Testis (tissue), 3 donors: ENCODE measurements around the gene RASAL2. TPM values are rescaled to one million over a fixed set of nuclear protein-coding genes. Genes with fewer than 3 reads are reported as not detected.

Experiments used
- DNase-seq: peaks from one replicate; pipeline ENCODE4 v3.0.0-alpha.2; 2019
- H3K27ac ChIP-seq, 2 donors: fragments of 200-600 bp; sonication (generic); one replicate each; pipeline ENCODE4 v1.5.1; 2019
- H3K27me3 ChIP-seq: fragments of 200-600 bp; sonication (generic); one replicate; pipeline ENCODE4 v1.5.1; 2019
- H3K36me3 ChIP-seq: fragments of 200-600 bp; sonication (generic); one replicate; pipeline ENCODE4 v1.5.1; 2017; ENCODE audit warnings: low read depth; ENCODE audit errors: missing control alignments
- H3K4me1 ChIP-seq: fragments of 200-600 bp; sonication (generic); one replicate; pipeline ENCODE4 v1.5.1; 2019
- H3K4me3 ChIP-seq, 2 donors: fragments of 200-600 bp; sonication (generic); one replicate each; pipeline ENCODE4 v1.5.1; 2017 to 2019
- H3K9me3 ChIP-seq: fragments of 200-600 bp; sonication (generic); one replicate; pipeline ENCODE4 v1.5.1; 2017
- CTCF ChIP-seq, 3 experiments: fragments of 450-650 bp in 2 of 3; fragments of 200-600 bp in 1 of 3; sonication (generic) in 1 of 3; IDR thresholded peaks; one replicate each; pipeline ENCODE4 v1.5.1; 2016 to 2019; ENCODE audit warnings: antibody characterized with exemption in 3 of 3, mild to moderate bottlenecking in 2 of 3, moderate library complexity in 1 of 3
- POLR2A ChIP-seq: fragments of 450-650 bp; IDR thresholded peaks from one replicate; pipeline ENCODE4 v1.6.1; 2017; ENCODE audit warnings: antibody characterized with exemption, mild to moderate bottlenecking, moderate library complexity
- WGBS, 2 donors: methylation state at CpG; one replicate each; pipeline ENCODE4 v1.1.5; 2018; 5-methylcytosine and 5-hydroxymethylcytosine counted together
- intact Hi-C: fragments of 100-400 bp; cut with DNase I; formaldehyde crosslinking; loops from one replicate; pipeline ENCODE4 v1.15.1; 2023; ENCODE audit warnings: low total_unique reads
- polyA plus RNA-seq: library from polyadenylated mRNA; stranded (reverse); fragments of 350-450 nt; fragmentation: Illumina TruSeq; extraction: RNeasy Lipid Tissue Mini Kit (QIAGEN cat#74804); gene quantifications from one replicate; pipeline ENCODE4 v1.2.3, GENCODE V29; 2014; ENCODE audit warnings: low read depth, low replicate concordance; ENCODE audit not compliant: insufficient read depth
- total RNA-seq, 2 donors: library from RNA; depleted of rRNA; stranded (reverse); fragments of >200 nt; gene quantifications; one replicate each; pipeline ENCODE4 v1.2.3, GENCODE V29; 2016

Gene RASAL2
- total and polyA plus RNA-seq, 3 donors from 2014 or later: 25.9 to 41.7 (median 39.6) TPM

GRCh38 chr1:178510155-178510554 is 416.3 kb downstream of the RASAL2 start:
- no peak overlapping the region for H3K4me3 ChIP-seq
- H3K9me3 ChIP-seq: no peaks in the 10 kb centered on the region
- no peak overlapping the region for H3K27ac ChIP-seq
- 90 to 94% methylated on average over 4 of the region's 4 CpGs for WGBS, 2 donors
- peaks cover 3% of the 10 kb centered on the region for H3K4me1 ChIP-seq
- TF ChIP-seq CTCF (IDR thresholded peaks at IDR 0.05) (no peak), POLR2A (no peak)
- no peak for DNase-seq
- H3K27me3 ChIP-seq: no peaks in the 10 kb centered on the region
- intact Hi-C loops: no loop called here
- H3K36me3 ChIP-seq: no peaks in the 10 kb centered on the region

- TF ChIP-seq CTCF (IDR thresholded peaks at IDR 0.05): no peak
- no peak for TF ChIP-seq POLR2A
- no peak for DNase-seq
- Histone ChIP-seq H3K27me3 (no peaks in the 10 kb centered on the region), H3K4me3 (no peak within 1 kb of the TSS), H3K27ac (no peak within 1 kb of the TSS), H3K9me3 (no peaks in the 10 kb centered on the region), H3K4me1 (peaks cover 3% of the 10 kb centered on the region), H3K36me3 (no peaks in the 10 kb centered on the region)
- intact Hi-C loops: no loop called here
- 82 to 97% methylated on average over 13 to 19 of the region's 19 CpGs for WGBS, 2 donors
Measured at GRCh38 chr1:178512566-178513277, 418.8 kb downstream of the RASAL2 start, which contains the start of gene TEX35. TEX35 (plus strand) TSS chr1:178513109; CDS start chr1:178513189, 80 bp downstream.

- Histone ChIP-seq H3K27me3 (no peaks in the 10 kb centered on the region), H3K4me3 (no peak overlapping the region), H3K27ac (no peak overlapping the region), H3K9me3 (no peaks in the 10 kb centered on the region), H3K36me3 (no peaks in the 10 kb centered on the region), H3K4me1 (peaks cover 3% of the 10 kb centered on the region)
- TF ChIP-seq CTCF (IDR thresholded peaks at IDR 0.05) (no peak), POLR2A (no peak)
- DNase-seq: no peak
- WGBS, 2 donors: 70 to 74% methylated on average over 7 to 14 of the region's 14 CpGs
- intact Hi-C loops: no loop called here
Measured at GRCh38 chr1:178513278-178513983, 419.5 kb downstream of the RASAL2 start.

- no peak overlapping the region for H3K4me3 ChIP-seq
- no peaks in the 10 kb centered on the region for H3K36me3 ChIP-seq
- H3K27ac ChIP-seq: no peak overlapping the region
- WGBS, 2 donors: 97 to 98% methylated on average over 4 of the region's 4 CpGs
- H3K27me3 ChIP-seq: no peaks in the 10 kb centered on the region
- H3K9me3 ChIP-seq: no peaks in the 10 kb centered on the region
- no peak for DNase-seq
- intact Hi-C loops: no loop called here
- TF ChIP-seq POLR2A (no peak), CTCF (IDR thresholded peaks at IDR 0.05) (no peak)
- no peaks in the 10 kb centered on the region for H3K4me1 ChIP-seq
Measured at GRCh38 chr1:178516110-178516509, 422.2 kb downstream of the RASAL2 start.
